ENCODE data around the gene MRLN. TPM values are rescaled to one million over a fixed set of nuclear protein-coding genes. Genes with fewer than 3 reads are reported as not detected.
"Not testable (repeated sequence)": the region's sequence is repeated elsewhere in the genome, so short reads cannot be mapped to it uniquely, and the experiment has no call there.

Gene MRLN
- total RNA-seq, 2 donors from 2014 or later, result not detected

GRCh38 chr10:59735296-59735695, 18.0 kb downstream of the MRLN start:
- no peaks in the 10 kb centered on the region for H3K27me3 ChIP-seq (replicated peaks; ENCODE audit: insufficient read depth)
- ATAC-seq (ENCODE audit: insufficient number of reproducible peaks, low FRiP score, low read depth) (no peak), DNase-seq (ENCODE audit: low spot score) (no peak)
- TF ChIP-seq, protein P1, sequence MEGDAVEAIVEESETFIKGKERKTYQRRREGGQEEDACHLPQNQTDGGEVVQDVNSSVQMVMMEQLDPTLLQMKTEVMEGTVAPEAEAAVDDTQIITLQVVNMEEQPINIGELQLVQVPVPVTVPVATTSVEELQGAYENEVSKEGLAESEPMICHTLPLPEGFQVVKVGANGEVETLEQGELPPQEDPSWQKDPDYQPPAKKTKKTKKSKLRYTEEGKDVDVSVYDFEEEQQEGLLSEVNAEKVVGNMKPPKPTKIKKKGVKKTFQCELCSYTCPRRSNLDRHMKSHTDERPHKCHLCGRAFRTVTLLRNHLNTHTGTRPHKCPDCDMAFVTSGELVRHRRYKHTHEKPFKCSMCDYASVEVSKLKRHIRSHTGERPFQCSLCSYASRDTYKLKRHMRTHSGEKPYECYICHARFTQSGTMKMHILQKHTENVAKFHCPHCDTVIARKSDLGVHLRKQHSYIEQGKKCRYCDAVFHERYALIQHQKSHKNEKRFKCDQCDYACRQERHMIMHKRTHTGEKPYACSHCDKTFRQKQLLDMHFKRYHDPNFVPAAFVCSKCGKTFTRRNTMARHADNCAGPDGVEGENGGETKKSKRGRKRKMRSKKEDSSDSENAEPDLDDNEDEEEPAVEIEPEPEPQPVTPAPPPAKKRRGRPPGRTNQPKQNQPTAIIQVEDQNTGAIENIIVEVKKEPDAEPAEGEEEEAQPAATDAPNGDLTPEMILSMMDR (IDR thresholded peaks at IDR 0.05), result no peak
- H3K4me3 ChIP-seq, result no peak overlapping the region
- no peaks in the 10 kb centered on the region for H3K4me1 ChIP-seq (ENCODE audit: control insufficient read depth in 1 of 2, low read depth in 2 of 2)
- H3K9me3 ChIP-seq, result no peaks in the 10 kb centered on the region
- no peak overlapping the region for H3K27ac ChIP-seq
- H3K36me3 ChIP-seq, result no peaks in the 10 kb centered on the region

DNA sequence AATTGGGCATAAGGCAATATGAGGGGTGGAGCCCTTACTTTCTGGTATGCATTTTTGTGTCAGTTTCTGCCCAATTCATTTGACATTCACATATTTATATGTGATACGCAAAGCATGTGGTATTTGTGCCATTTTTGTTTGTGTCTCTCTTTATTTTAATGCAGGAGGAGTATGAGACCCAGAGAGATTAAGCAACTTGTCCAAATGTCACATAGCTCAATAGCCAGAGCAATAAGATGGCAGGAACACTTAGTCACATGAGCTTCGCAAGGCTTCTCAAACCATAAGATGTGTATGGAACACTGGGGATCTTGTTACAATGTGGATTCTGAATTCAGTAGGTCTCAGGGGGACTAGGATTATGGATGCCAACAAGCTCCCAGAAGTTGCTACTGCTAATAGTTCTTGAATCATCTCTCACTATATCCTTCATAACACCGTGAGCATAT, 19.2 kb downstream of the MRLN start:
- TF ChIP-seq, protein P1 (IDR thresholded peaks at IDR 0.05), result no peak
- no peaks in the 10 kb centered on the region for H3K27me3 ChIP-seq (replicated peaks; ENCODE audit: insufficient read depth)
- DNase-seq (ENCODE audit: low spot score), result no peak
- no peak for ATAC-seq (ENCODE audit: insufficient number of reproducible peaks, low FRiP score, low read depth)
- H3K36me3 ChIP-seq, result no peaks in the 10 kb centered on the region
- no peak overlapping the region for H3K4me3 ChIP-seq
- H3K4me1 ChIP-seq (ENCODE audit: control insufficient read depth in 1 of 2, low read depth in 2 of 2), result no peaks in the 10 kb centered on the region
- H3K9me3 ChIP-seq, result no peaks in the 10 kb centered on the region
- H3K27ac ChIP-seq, result no peak overlapping the region

DNA sequence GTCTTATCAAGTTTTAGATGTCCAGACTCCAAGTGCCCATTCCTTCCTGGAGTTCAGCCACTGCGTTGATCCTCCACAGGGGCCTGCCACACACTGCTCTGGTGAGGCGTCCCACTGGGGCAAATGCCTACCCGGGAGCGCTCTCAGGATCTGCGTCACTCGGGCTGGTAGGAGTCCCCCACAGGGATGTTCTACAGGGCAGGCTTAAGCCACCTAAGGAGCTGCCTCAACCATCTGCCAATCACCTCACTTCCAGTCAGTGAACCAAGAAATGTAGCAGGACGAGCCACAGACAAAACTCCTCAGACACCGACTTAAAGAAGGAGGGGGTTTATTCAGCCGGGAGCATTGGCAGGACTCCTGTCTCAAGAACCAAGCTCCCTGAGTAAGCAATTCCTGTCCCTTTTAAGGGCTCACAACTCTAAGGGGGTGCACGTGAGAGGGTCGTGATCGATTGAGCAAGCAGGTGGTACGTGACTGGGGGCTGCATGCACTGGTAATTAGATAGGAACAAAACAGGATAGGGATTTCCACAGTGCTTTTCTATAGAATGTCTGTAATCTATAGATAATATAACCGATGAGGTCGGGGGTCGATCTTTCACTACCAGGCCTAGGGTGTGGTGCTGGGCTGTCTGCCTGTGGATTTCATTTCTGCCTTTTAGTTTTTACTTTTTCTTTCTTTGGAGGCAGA, 19.8 kb downstream of the MRLN start:
- H3K9me3 ChIP-seq; H3K27ac ChIP-seq; H3K36me3 ChIP-seq; H3K27me3 ChIP-seq (replicated peaks; ENCODE audit: insufficient read depth); H3K4me3 ChIP-seq; DNase-seq (ENCODE audit: low spot score); H3K4me1 ChIP-seq (ENCODE audit: control insufficient read depth in 1 of 2, low read depth in 2 of 2); ATAC-seq (ENCODE audit: insufficient number of reproducible peaks, low FRiP score, low read depth): not testable (repeated sequence)

DNA sequence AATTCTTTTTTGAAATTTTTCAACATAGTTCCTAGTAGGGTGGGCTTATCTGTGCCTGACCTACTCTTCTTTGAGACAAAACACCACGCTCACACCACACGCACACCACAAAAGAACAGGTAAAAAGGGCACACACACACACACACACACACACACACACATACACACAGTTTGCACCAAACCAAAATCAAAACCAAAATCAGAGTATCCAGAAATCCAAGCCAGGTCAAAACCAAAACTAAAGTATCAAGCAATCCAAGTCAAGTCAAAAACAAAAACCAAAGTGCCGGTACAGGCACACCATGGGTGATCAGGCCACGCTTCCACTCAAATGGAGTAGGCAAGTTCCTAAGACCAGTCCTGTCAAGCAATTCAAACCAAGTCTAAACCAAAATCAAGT, 20.4 kb downstream of the MRLN start:
- H3K36me3 ChIP-seq; H3K27ac ChIP-seq; H3K9me3 ChIP-seq; DNase-seq (ENCODE audit: low spot score); H3K4me3 ChIP-seq; ATAC-seq (ENCODE audit: insufficient number of reproducible peaks, low FRiP score, low read depth); H3K4me1 ChIP-seq (ENCODE audit: control insufficient read depth in 1 of 2, low read depth in 2 of 2); H3K27me3 ChIP-seq (replicated peaks; ENCODE audit: insufficient read depth): not testable (repeated sequence)

DNA sequence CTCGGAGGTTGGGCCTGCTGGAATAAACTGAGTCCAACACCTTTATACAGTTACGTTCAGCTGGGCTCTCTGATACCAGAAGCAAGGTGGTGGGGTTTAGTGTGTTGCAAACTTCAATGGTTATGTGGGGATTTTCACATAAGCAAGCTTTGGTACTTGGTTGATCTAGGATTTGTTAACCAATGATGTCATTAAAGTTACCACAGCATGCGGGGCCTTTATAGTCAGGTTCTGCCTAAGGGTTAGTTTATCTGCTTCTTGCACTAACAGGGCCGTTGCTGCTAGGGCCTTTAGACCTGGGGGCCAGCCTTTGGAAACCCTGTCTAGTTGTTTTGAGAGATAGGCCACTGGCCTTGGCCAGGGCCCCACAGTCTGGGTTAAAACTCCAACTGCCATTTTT, 24.1 kb downstream of the MRLN start:
- H3K36me3 ChIP-seq; DNase-seq (ENCODE audit: low spot score); H3K27ac ChIP-seq; H3K4me3 ChIP-seq; H3K9me3 ChIP-seq; H3K27me3 ChIP-seq (replicated peaks; ENCODE audit: insufficient read depth); H3K4me1 ChIP-seq (ENCODE audit: control insufficient read depth in 1 of 2, low read depth in 2 of 2); ATAC-seq (ENCODE audit: insufficient number of reproducible peaks, low FRiP score, low read depth): not testable (repeated sequence)

GRCh38 chr10:59724098-59724938, 28.9 kb downstream of the MRLN start:
- Histone ChIP-seq H3K27ac (no peak overlapping the region), H3K9me3 (no peaks in the 10 kb centered on the region), H3K36me3 (no peaks in the 10 kb centered on the region), H3K27me3 (replicated peaks; ENCODE audit: insufficient read depth) (no peaks in the 10 kb centered on the region), H3K4me3 (no peak overlapping the region), H3K4me1 (ENCODE audit: control insufficient read depth in 1 of 2, low read depth in 2 of 2) (peaks cover 0 to 3% of the 10 kb centered on the region in 2 donors)
- DNase-seq (ENCODE audit: low spot score), result no peak
- no peak for ATAC-seq (ENCODE audit: insufficient number of reproducible peaks, low FRiP score, low read depth)
- TF ChIP-seq, protein P1 (IDR thresholded peaks at IDR 0.05), result no peak
